HEK293 (cell line): ENCODE data around the gene SCIMP.

Source experiments
- HOXA7 ChIP-seq: sonication (generic); formaldehyde crosslinking; IDR thresholded peaks from 2 replicates; pipeline ENCODE4 v1.8.1; 2022; ENCODE audit warnings: missing genetic modification reagents, borderline replicate concordance
- KLF8 ChIP-seq: fragments of 450-650 bp; formaldehyde crosslinking; IDR thresholded peaks from 2 replicates; pipeline ENCODE4 v1.5.1; 2016; ENCODE audit warnings: missing biosample characterization, missing genetic modification characterization
- KLF9 ChIP-seq: fragments of 450-650 bp; formaldehyde crosslinking; IDR thresholded peaks from 2 replicates; pipeline ENCODE4 v1.5.1; 2016; ENCODE audit warnings: missing biosample characterization, missing genetic modification characterization, low read depth
- SP7 ChIP-seq: fragments of 450-650 bp; formaldehyde crosslinking; IDR thresholded peaks from 2 replicates; pipeline ENCODE4 v1.5.1; 2016; ENCODE audit warnings: missing biosample characterization, missing genetic modification characterization
- WT1 ChIP-seq: fragments of 450-650 bp; formaldehyde crosslinking; IDR thresholded peaks from 2 replicates; pipeline ENCODE4 v1.5.1; 2016; ENCODE audit warnings: missing biosample characterization, missing genetic modification characterization
- ZFP69B ChIP-seq: fragments of 450-650 bp; formaldehyde crosslinking; IDR thresholded peaks from 2 replicates; pipeline ENCODE4 v1.5.1; 2016; ENCODE audit warnings: missing biosample characterization, missing genetic modification characterization
- ZNF157 ChIP-seq: fragments of 450-650 bp; formaldehyde crosslinking; IDR thresholded peaks from 2 replicates; pipeline ENCODE4 v1.5.1; 2016; ENCODE audit warnings: missing biosample characterization, missing genetic modification characterization
- ZNF596 ChIP-seq: fragments of 450-650 bp; IDR thresholded peaks from 2 replicates; pipeline ENCODE4 v1.5.0; 2018; ENCODE audit warnings: missing biosample characterization, mild to moderate bottlenecking, missing genetic modification characterization, moderate library complexity
- ZNF670 ChIP-seq: fragments of 450-650 bp; formaldehyde crosslinking; IDR thresholded peaks from 2 replicates; pipeline ENCODE4 v1.5.1; 2016; ENCODE audit warnings: missing biosample characterization, missing genetic modification characterization, low read depth
- ZNF701 ChIP-seq: fragments of 450-650 bp; formaldehyde crosslinking; IDR thresholded peaks from 2 replicates; pipeline ENCODE4 v1.5.1; 2016; ENCODE audit warnings: missing biosample characterization, missing genetic modification characterization
- ZNF791 ChIP-seq: fragments of 450-650 bp; formaldehyde crosslinking; IDR thresholded peaks from 2 replicates; pipeline ENCODE4 v1.5.1; 2016; ENCODE audit warnings: missing biosample characterization, missing genetic modification characterization
- TF ChIP-seq, protein P1 (sequence below): fragments of 450-650 bp; formaldehyde crosslinking; IDR thresholded peaks from 2 replicates; pipeline ENCODE4 v1.5.1; 2016; ENCODE audit warnings: missing biosample characterization, missing genetic modification characterization, borderline replicate concordance
- TF ChIP-seq, protein P2 (sequence below): fragments of 450-650 bp; formaldehyde crosslinking; conservative IDR thresholded peaks from 2 replicates; pipeline ENCODE4 v1.5.1; 2016; ENCODE audit warnings: low read depth, missing biosample characterization, missing genetic modification characterization
- TF ChIP-seq, protein P3 (sequence below): fragments of 450-650 bp; formaldehyde crosslinking; IDR thresholded peaks from 2 replicates; pipeline ENCODE4 v1.5.1; 2016; ENCODE audit warnings: missing biosample characterization, missing genetic modification characterization, borderline replicate concordance
- TF ChIP-seq, protein P4 (sequence below): fragments of 450-650 bp; formaldehyde crosslinking; IDR thresholded peaks from 2 replicates; pipeline ENCODE4 v1.5.1; 2016; ENCODE audit warnings: missing biosample characterization, missing genetic modification characterization
- TF ChIP-seq, protein P5 (sequence below): fragments of 450-650 bp; formaldehyde crosslinking; IDR thresholded peaks from 2 replicates; pipeline ENCODE4 v1.5.1; 2017; ENCODE audit warnings: missing biosample characterization, missing genetic modification characterization
- TF ChIP-seq, protein P6 (sequence below): fragments of 450-650 bp; formaldehyde crosslinking; optimal IDR thresholded peaks from 2 replicates; pipeline ENCODE3; 2016; ENCODE audit warnings: missing biosample characterization, mild to moderate bottlenecking, missing genetic modification characterization
- TF ChIP-seq, protein P7 (sequence below): fragments of 450-650 bp; formaldehyde crosslinking; IDR thresholded peaks from 2 replicates; pipeline ENCODE4 v1.5.1; 2017; ENCODE audit warnings: missing biosample characterization, missing genetic modification characterization

Gene SCIMP

DNA sequence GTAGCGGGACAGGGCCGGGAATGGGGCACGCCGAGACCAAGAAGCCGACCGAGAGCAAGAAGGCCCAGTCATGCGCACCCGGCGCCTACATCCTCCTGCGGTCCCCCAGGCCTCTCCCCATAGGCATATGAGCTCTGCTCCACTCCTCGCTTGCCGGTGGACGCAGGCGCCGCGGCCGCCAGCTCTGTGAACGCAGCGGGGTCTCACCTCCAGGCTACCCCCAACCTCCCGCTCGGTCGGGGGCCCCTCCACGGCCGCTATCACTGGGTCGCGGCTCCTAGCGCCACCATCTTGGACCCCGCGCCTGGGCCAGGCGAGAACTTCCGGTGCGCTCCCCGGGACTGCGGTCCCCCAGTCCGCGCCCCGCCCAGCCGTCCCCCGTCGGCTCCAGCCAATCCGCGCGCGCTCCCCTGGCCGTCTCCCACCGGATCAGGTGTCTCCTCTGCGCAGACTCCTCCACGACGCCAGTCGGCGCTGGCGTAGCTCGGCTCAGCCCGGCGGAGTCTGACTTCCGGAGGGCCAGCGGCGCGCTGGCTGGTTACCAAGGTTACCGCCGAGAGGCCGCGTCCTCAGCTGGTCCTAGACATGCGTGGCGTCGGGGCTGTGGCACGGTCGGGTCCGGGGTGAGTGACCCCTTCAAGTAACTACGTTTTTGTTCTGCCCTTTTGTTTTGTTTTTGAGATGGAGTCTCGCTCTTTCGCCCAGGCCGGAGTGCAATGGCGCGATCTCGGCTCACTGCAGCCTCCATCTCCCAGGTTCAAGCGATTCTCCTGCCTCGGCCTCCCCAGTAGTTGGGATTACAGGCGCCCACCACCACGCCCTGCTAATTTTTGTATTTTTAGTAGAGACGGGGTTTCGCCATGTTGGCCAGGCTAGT lies 42.9 kb downstream of the SCIMP start, which contains the start of gene ZNF594 (continued):
- TF ChIP-seq, protein P1, sequence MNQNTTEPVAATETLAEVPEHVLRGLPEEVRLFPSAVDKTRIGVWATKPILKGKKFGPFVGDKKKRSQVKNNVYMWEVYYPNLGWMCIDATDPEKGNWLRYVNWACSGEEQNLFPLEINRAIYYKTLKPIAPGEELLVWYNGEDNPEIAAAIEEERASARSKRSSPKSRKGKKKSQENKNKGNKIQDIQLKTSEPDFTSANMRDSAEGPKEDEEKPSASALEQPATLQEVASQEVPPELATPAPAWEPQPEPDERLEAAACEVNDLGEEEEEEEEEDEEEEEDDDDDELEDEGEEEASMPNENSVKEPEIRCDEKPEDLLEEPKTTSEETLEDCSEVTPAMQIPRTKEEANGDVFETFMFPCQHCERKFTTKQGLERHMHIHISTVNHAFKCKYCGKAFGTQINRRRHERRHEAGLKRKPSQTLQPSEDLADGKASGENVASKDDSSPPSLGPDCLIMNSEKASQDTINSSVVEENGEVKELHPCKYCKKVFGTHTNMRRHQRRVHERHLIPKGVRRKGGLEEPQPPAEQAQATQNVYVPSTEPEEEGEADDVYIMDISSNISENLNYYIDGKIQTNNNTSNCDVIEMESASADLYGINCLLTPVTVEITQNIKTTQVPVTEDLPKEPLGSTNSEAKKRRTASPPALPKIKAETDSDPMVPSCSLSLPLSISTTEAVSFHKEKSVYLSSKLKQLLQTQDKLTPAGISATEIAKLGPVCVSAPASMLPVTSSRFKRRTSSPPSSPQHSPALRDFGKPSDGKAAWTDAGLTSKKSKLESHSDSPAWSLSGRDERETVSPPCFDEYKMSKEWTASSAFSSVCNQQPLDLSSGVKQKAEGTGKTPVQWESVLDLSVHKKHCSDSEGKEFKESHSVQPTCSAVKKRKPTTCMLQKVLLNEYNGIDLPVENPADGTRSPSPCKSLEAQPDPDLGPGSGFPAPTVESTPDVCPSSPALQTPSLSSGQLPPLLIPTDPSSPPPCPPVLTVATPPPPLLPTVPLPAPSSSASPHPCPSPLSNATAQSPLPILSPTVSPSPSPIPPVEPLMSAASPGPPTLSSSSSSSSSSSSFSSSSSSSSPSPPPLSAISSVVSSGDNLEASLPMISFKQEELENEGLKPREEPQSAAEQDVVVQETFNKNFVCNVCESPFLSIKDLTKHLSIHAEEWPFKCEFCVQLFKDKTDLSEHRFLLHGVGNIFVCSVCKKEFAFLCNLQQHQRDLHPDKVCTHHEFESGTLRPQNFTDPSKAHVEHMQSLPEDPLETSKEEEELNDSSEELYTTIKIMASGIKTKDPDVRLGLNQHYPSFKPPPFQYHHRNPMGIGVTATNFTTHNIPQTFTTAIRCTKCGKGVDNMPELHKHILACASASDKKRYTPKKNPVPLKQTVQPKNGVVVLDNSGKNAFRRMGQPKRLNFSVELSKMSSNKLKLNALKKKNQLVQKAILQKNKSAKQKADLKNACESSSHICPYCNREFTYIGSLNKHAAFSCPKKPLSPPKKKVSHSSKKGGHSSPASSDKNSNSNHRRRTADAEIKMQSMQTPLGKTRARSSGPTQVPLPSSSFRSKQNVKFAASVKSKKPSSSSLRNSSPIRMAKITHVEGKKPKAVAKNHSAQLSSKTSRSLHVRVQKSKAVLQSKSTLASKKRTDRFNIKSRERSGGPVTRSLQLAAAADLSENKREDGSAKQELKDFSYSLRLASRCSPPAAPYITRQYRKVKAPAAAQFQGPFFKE (tag by site-specific recombination) = no peak
- TF ChIP-seq, protein P2, sequence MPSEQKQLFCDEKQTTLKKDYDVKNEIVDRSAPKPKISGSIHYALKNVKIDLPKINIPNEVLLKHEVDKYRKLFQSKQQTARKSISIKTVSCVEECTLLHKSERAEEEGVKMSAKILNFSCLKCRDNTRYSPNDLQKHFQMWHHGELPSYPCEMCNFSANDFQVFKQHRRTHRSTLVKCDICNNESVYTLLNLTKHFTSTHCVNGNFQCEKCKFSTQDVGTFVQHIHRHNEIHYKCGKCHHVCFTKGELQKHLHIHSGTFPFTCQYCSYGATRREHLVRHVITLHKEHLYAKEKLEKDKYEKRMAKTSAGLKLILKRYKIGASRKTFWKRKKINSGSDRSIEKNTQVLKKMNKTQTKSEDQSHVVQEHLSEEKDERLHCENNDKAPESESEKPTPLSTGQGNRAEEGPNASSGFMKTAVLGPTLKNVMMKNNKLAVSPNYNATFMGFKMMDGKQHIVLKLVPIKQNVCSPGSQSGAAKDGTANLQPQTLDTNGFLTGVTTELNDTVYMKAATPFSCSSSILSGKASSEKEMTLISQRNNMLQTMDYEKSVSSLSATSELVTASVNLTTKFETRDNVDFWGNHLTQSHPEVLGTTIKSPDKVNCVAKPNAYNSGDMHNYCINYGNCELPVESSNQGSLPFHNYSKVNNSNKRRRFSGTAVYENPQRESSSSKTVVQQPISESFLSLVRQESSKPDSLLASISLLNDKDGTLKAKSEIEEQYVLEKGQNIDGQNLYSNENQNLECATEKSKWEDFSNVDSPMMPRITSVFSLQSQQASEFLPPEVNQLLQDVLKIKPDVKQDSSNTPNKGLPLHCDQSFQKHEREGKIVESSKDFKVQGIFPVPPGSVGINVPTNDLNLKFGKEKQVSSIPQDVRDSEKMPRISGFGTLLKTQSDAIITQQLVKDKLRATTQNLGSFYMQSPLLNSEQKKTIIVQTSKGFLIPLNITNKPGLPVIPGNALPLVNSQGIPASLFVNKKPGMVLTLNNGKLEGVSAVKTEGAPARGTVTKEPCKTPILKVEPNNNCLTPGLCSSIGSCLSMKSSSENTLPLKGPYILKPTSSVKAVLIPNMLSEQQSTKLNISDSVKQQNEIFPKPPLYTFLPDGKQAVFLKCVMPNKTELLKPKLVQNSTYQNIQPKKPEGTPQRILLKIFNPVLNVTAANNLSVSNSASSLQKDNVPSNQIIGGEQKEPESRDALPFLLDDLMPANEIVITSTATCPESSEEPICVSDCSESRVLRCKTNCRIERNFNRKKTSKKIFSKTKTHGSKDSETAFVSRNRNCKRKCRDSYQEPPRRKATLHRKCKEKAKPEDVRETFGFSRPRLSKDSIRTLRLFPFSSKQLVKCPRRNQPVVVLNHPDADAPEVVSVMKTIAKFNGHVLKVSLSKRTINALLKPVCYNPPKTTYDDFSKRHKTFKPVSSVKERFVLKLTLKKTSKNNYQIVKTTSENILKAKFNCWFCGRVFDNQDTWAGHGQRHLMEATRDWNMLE (tag by site-specific recombination) = peak; percentile 97
- TF ChIP-seq ZNF596 (tag by site-specific recombination) (no peak), ZNF157 (tag by site-specific recombination) (no peak), KLF9 (tag by site-specific recombination) (peak; percentile 61), ZNF701 (tag by site-specific recombination) (no peak), KLF8 (tag by site-specific recombination) (peak; percentile 72; the same call in 1 of the 2 replicates), SP7 (tag by site-specific recombination) (peak; percentile 87), ZNF670 (no peak), ZNF791 (0 out of 2 replicates have a peak, but pooled peaks have one; percentile 29), ZFP69B (tag by site-specific recombination) (peak; percentile 38), WT1 (tag by site-specific recombination) (no peak), HOXA7 (no peak)
- TF ChIP-seq, protein P3, sequence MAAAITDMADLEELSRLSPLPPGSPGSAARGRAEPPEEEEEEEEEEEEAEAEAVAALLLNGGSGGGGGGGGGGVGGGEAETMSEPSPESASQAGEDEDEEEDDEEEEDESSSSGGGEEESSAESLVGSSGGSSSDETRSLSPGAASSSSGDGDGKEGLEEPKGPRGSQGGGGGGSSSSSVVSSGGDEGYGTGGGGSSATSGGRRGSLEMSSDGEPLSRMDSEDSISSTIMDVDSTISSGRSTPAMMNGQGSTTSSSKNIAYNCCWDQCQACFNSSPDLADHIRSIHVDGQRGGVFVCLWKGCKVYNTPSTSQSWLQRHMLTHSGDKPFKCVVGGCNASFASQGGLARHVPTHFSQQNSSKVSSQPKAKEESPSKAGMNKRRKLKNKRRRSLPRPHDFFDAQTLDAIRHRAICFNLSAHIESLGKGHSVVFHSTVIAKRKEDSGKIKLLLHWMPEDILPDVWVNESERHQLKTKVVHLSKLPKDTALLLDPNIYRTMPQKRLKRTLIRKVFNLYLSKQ (tag by site-specific recombination) = no peak
- TF ChIP-seq, protein P4, sequence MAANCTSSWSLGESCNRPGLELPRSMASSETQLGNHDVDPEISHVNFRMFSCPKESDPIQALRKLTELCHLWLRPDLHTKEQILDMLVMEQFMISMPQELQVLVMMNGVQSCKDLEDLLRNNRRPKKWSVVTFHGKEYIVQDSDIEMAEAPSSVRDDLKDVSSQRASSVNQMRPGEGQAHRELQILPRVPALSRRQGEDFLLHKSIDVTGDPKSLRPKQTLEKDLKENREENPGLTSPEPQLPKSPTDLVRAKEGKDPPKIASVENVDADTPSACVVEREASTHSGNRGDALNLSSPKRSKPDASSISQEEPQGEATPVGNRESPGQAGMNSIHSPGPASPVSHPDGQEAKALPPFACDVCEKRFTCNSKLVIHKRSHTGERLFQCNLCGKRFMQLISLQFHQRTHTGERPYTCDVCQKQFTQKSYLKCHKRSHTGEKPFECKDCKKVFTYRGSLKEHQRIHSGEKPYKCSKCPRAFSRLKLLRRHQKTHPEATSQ = 0 out of 2 replicates have a peak, but pooled peaks have one; percentile 66
- TF ChIP-seq, protein P5, sequence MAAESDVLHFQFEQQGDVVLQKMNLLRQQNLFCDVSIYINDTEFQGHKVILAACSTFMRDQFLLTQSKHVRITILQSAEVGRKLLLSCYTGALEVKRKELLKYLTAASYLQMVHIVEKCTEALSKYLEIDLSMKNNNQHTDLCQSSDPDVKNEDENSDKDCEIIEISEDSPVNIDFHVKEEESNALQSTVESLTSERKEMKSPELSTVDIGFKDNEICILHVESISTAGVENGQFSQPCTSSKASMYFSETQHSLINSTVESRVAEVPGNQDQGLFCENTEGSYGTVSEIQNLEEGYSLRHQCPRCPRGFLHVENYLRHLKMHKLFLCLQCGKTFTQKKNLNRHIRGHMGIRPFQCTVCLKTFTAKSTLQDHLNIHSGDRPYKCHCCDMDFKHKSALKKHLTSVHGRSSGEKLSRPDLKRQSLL (tag by site-specific recombination) = peak; percentile 44; the same call in 1 of the 2 replicates
- TF ChIP-seq, protein P6, sequence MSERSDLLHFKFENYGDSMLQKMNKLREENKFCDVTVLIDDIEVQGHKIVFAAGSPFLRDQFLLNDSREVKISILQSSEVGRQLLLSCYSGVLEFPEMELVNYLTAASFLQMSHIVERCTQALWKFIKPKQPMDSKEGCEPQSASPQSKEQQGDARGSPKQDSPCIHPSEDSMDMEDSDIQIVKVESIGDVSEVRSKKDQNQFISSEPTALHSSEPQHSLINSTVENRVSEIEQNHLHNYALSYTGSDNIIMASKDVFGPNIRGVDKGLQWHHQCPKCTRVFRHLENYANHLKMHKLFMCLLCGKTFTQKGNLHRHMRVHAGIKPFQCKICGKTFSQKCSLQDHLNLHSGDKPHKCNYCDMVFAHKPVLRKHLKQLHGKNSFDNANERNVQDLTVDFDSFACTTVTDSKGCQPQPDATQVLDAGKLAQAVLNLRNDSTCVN (tag by site-specific recombination) = peak; percentile 95
- TF ChIP-seq, protein P7, sequence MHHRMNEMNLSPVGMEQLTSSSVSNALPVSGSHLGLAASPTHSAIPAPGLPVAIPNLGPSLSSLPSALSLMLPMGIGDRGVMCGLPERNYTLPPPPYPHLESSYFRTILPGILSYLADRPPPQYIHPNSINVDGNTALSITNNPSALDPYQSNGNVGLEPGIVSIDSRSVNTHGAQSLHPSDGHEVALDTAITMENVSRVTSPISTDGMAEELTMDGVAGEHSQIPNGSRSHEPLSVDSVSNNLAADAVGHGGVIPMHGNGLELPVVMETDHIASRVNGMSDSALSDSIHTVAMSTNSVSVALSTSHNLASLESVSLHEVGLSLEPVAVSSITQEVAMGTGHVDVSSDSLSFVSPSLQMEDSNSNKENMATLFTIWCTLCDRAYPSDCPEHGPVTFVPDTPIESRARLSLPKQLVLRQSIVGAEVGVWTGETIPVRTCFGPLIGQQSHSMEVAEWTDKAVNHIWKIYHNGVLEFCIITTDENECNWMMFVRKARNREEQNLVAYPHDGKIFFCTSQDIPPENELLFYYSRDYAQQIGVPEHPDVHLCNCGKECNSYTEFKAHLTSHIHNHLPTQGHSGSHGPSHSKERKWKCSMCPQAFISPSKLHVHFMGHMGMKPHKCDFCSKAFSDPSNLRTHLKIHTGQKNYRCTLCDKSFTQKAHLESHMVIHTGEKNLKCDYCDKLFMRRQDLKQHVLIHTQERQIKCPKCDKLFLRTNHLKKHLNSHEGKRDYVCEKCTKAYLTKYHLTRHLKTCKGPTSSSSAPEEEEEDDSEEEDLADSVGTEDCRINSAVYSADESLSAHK (tag by site-specific recombination) = no peak; the same call in 1 of the 2 replicates
